Trophoblast cell (in vitro differentiated cells and primary cell): ENCODE results near the gene AADACL4.
A peak's percentile ranks its signal among the peaks of the same experiment; 100 is the strongest.

Experiments
- DNase-seq, 2 donors: peaks; one replicate each; pipeline ENCODE4 v3.0.0-alpha.2; 2016
- H2AFZ ChIP-seq: 2 replicates; pipeline ENCODE4 v1.6.1; 2013; ENCODE audit warnings: low read length, moderate library complexity, mild to moderate bottlenecking; ENCODE audit not compliant: insufficient read depth, poor library complexity
- H2AK5ac ChIP-seq: 2 replicates; pipeline ENCODE4 v1.6.1; 2013; ENCODE audit warnings: mild to moderate bottlenecking, low read length
- H2BK120ac ChIP-seq: 2 replicates; pipeline ENCODE4 v1.6.1; 2013; ENCODE audit warnings: low read length, mild to moderate bottlenecking, moderate library complexity; ENCODE audit not compliant: insufficient read depth, poor library complexity
- H2BK12ac ChIP-seq: 2 replicates; pipeline ENCODE4 v1.6.1; 2013; ENCODE audit warnings: mild to moderate bottlenecking, low read length, moderate library complexity
- H2BK5ac ChIP-seq: 2 replicates; pipeline ENCODE4 v1.6.1; 2013; ENCODE audit warnings: low read length, low read depth, moderate library complexity, mild to moderate bottlenecking; ENCODE audit not compliant: poor library complexity
- H3K14ac ChIP-seq: 2 replicates; pipeline ENCODE4 v1.6.1; 2013; ENCODE audit warnings: mild to moderate bottlenecking, low read length
- H3K18ac ChIP-seq: 2 replicates; pipeline ENCODE4 v1.6.1; 2013; ENCODE audit warnings: mild to moderate bottlenecking, low read length
- H3K23ac ChIP-seq: 2 replicates; pipeline ENCODE4 v1.6.1; 2013; ENCODE audit warnings: low read length
- H3K27ac ChIP-seq: 2 replicates; pipeline ENCODE4 v1.5.1; 2013; ENCODE audit warnings: low read depth, mild to moderate bottlenecking, inconsistent platforms, low read length, moderate library complexity
- H3K27me3 ChIP-seq: 2 replicates; pipeline ENCODE4 v1.6.1; 2013; ENCODE audit warnings: inconsistent platforms, mild to moderate bottlenecking, low read length, moderate library complexity; ENCODE audit not compliant: insufficient read depth
- H3K36me3 ChIP-seq, 2 experiments: 1 replicate in 1 of 2; 2 replicates in 1 of 2; pipeline ENCODE4 v1.6.1; 2013; ENCODE audit warnings: low read length in 2 of 2, mild to moderate bottlenecking in 2 of 2, moderate library complexity in 1 of 2; ENCODE audit not compliant: insufficient read depth in 2 of 2, control insufficient read depth in 1 of 2
- H3K4ac ChIP-seq: 2 replicates; pipeline ENCODE4 v1.6.1; 2013; ENCODE audit warnings: low read depth, mild to moderate bottlenecking, low read length, moderate library complexity
- H3K4me1 ChIP-seq, 2 experiments: 1 replicate in 1 of 2; 2 replicates in 1 of 2; pipeline ENCODE4 v1.6.1; 2013; ENCODE audit warnings: low read length in 2 of 2, mild to moderate bottlenecking in 2 of 2, moderate library complexity in 1 of 2; ENCODE audit not compliant: insufficient read depth in 2 of 2, control insufficient read depth in 1 of 2
- H3K4me2 ChIP-seq: 2 replicates; pipeline ENCODE4 v1.6.1; 2013; ENCODE audit warnings: inconsistent platforms, mild to moderate bottlenecking, low read length, moderate library complexity
- H3K4me3 ChIP-seq: 2 replicates; pipeline ENCODE4 v1.5.1; 2013; ENCODE audit warnings: mild to moderate bottlenecking, low read depth, low read length, inconsistent platforms
- H3K79me1 ChIP-seq: one replicate; pipeline ENCODE4 v1.6.1; 2013; ENCODE audit warnings: low read length
- H3K79me2 ChIP-seq: 2 replicates; pipeline ENCODE4 v1.6.1; 2013; ENCODE audit warnings: low read length, mild to moderate bottlenecking; ENCODE audit not compliant: control insufficient read depth, insufficient read depth, poor library complexity
- H3K9ac ChIP-seq: 2 replicates; pipeline ENCODE4 v1.6.1; 2013; ENCODE audit warnings: mild to moderate bottlenecking, low read length
- H3K9me3 ChIP-seq: 2 replicates; pipeline ENCODE4 v1.6.1; 2013; ENCODE audit warnings: low read depth, mild to moderate bottlenecking, control low read depth, inconsistent platforms, low read length; ENCODE audit not compliant: insufficient read depth
- H4K12ac ChIP-seq: 2 replicates; pipeline ENCODE4 v1.6.1; 2013; ENCODE audit warnings: low read depth, mild to moderate bottlenecking, low read length, moderate library complexity
- H4K8ac ChIP-seq: 2 replicates; pipeline ENCODE4 v1.6.1; 2013; ENCODE audit warnings: low read depth, mild to moderate bottlenecking, low read length, moderate library complexity
- H4K91ac ChIP-seq: one replicate; pipeline ENCODE4 v1.6.1; 2013; ENCODE audit warnings: low read depth, mild to moderate bottlenecking, low read length, moderate library complexity
- WGBS: extraction: QIAGEN DNeasy Blood & Tissue Kit; methylation state at CpG from one replicate; pipeline ENCODE4 v1.1.7; 2013; ENCODE audit warnings: missing lambda C conversion rate; ENCODE audit not compliant: insufficient read length, insufficient coverage; ENCODE audit errors: extremely low coverage; 5-methylcytosine and 5-hydroxymethylcytosine counted together

The AADACL4 gene

DNA sequence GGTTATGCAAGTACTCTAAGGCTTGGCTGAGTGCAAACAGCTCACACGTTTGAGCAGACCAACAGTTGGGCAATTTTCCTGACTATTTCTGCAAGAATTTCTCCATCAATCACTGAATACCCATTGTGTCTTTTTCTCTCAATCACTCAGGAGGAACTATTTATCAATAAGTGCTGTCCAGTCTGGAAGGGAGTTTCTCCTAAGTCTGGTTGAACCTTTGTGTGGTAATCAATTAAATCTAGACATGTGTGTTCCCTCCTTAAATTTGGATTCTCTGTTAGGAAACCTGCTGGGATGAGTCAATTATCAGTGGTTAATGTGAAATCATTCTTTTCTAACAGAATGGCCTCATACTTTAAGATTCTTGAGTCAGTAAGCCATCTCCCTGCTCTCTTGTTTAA, 65.2 kb downstream of the AADACL4 start:
- Histone ChIP-seq H3K23ac (no peak overlapping the region), H2AFZ (no peak overlapping the region), H3K9ac (no peak overlapping the region), H4K12ac (no peak overlapping the region), H3K18ac (no peak overlapping the region), H3K14ac (no peak overlapping the region), H4K8ac (no peak overlapping the region), H3K27ac (no peak overlapping the region), H4K91ac (no peak overlapping the region), H3K27me3 (no peaks in the 10 kb centered on the region), H3K4me3 (no peak overlapping the region), H3K79me2 (no peaks in the 10 kb centered on the region), H2BK120ac (no peak overlapping the region), H3K9me3 (no peaks in the 10 kb centered on the region), H3K4me1 (peaks cover 5 to 17% of the 10 kb centered on the region in 2 experiments), H3K79me1 (peaks cover 4% of the 10 kb centered on the region), H3K4ac (no peak overlapping the region), H2AK5ac (no peak overlapping the region), H2BK12ac (no peak overlapping the region), H3K4me2 (no peak overlapping the region), H2BK5ac (no peak overlapping the region), H3K36me3 (peaks cover 0 to 3% of the 10 kb centered on the region in 2 experiments)
- peak; percentile 48 to 87 for DNase-seq
- no CpG with 5 or more reads among the region's 1 CpG for WGBS

DNA sequence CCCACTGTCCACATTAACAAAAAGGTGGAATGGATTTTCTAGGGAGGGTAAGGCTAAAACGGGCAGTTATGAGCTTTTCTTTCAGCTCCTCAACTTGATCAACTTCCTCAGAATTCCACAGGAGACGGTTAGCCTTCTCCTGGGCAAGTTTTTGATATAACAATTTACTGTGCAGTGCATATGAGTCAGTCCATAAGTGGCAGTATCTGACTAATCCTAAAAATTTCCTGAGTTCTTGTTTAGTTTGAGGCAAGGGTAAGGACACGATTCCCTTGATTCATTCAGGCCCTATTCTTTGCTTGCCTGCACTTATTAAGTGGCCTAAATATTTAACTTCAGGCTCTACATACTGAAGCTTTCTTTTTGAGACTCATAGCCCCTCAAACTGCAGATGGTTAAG, 65.8 kb downstream of the AADACL4 start:
- Histone ChIP-seq H3K4me1 (peaks cover 7 to 23% of the 10 kb centered on the region in 2 experiments), H3K4ac (no peak overlapping the region), H3K27ac (no peak overlapping the region), H2AFZ (no peak overlapping the region), H4K12ac (no peak overlapping the region), H3K36me3 (peaks cover 0 to 3% of the 10 kb centered on the region in 2 experiments), H3K9ac (no peak overlapping the region), H2BK5ac (no peak overlapping the region), H3K79me1 (peaks cover 6% of the 10 kb centered on the region), H3K27me3 (no peaks in the 10 kb centered on the region), H4K91ac (no peak overlapping the region), H3K4me2 (no peak overlapping the region), H3K23ac (no peak overlapping the region), H4K8ac (no peak overlapping the region), H2BK120ac (no peak overlapping the region), H3K4me3 (no peak overlapping the region), H3K18ac (no peak overlapping the region), H3K14ac (no peak overlapping the region), H2BK12ac (no peak overlapping the region), H3K79me2 (no peaks in the 10 kb centered on the region), H2AK5ac (no peak overlapping the region), H3K9me3 (no peaks in the 10 kb centered on the region)
- peak in 1 of 2 donors; percentile 64 for DNase-seq
- WGBS, result no CpG with 5 or more reads among the region's 3 CpGs

DNA sequence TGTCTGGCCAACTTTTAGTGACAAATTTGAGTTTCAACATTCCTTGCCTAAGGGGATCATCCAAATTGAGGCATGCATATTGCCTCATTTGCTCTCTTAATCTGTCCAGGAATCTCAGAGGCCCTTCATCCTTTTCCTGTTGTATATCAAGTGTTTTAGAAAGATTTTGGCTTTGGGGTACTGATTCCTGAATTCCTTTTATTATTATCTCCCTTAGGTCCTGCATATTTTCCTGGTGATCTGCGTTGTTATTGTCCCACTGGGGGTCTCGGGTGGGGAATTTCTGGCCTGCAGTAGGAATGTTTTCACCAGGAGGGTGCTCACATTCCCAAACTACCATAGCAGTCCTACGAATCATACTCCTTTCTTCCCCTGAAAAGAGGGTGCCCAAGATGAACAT, 67.7 kb downstream of the AADACL4 start:
- Histone ChIP-seq H4K8ac (no peak overlapping the region), H3K4me2 (no peak overlapping the region), H3K4me3 (no peak overlapping the region), H2AFZ (no peak overlapping the region), H2AK5ac (no peak overlapping the region), H3K27ac (peak overlapping the region; percentile 7), H3K79me1 (peaks cover 12% of the 10 kb centered on the region), H3K9me3 (peaks cover 3% of the 10 kb centered on the region), H3K23ac (no peak overlapping the region), H3K79me2 (no peaks in the 10 kb centered on the region), H3K4me1 (peaks cover 20 to 35% of the 10 kb centered on the region in 2 experiments), H3K27me3 (no peaks in the 10 kb centered on the region), H3K18ac (no peak overlapping the region), H2BK12ac (no peak overlapping the region), H2BK5ac (no peak overlapping the region), H4K12ac (no peak overlapping the region), H3K36me3 (no peaks in the 10 kb centered on the region), H3K9ac (no peak overlapping the region), H2BK120ac (no peak overlapping the region), H3K4ac (no peak overlapping the region), H4K91ac (no peak overlapping the region), H3K14ac (no peak overlapping the region)
- peak; percentile 47 to 89 for DNase-seq
- WGBS, result no CpG with 5 or more reads among the region's 3 CpGs

DNA sequence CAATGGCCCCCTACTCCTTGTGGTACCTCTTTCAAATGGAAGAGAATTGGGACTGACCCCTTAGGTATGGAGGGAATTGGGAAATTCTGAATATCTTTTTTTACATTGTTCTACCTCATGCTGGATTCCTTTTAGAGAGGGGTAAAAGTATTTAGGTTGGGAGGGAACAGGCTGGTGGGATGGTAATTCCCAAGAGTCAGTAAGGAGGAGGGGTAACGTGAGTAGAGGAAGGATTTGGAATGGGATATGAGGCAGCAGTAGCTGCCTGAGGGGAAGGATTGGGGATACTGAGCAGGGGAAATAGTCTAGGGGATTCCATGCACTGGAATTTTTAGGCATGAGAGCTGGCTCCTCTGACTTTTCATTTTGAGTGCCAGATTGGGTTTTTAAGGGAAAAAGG, 68.2 kb downstream of the AADACL4 start:
- Histone ChIP-seq H3K27me3 (no peaks in the 10 kb centered on the region), H2BK5ac (no peak overlapping the region), H3K4ac (no peak overlapping the region), H3K4me2 (no peak overlapping the region), H3K79me1 (peaks cover 12% of the 10 kb centered on the region), H4K8ac (no peak overlapping the region), H3K9ac (no peak overlapping the region), H3K18ac (no peak overlapping the region), H3K27ac (peak overlapping the region; percentile 7), H2BK120ac (peak overlapping the region; percentile 26), H3K9me3 (peaks cover 3% of the 10 kb centered on the region), H2AFZ (no peak overlapping the region), H3K79me2 (no peaks in the 10 kb centered on the region), H2BK12ac (no peak overlapping the region), H2AK5ac (no peak overlapping the region), H3K4me3 (no peak overlapping the region), H4K12ac (no peak overlapping the region), H3K36me3 (no peaks in the 10 kb centered on the region), H3K14ac (no peak overlapping the region), H3K23ac (no peak overlapping the region), H3K4me1 (peaks cover 20 to 35% of the 10 kb centered on the region in 2 experiments), H4K91ac (peak overlapping the region; percentile 19)
- peak in 1 of 2 donors; percentile 52 for DNase-seq
- no CpG with 5 or more reads among the region's 1 CpG for WGBS
